Mucosa of descending colon (tissue), 3 donors: ENCODE data around the gene SRGAP3. TPM values are rescaled to one million over a fixed set of nuclear protein-coding genes. Genes with fewer than 3 reads are reported as not detected.

Experiments used
- ATAC-seq: fragments of 200-7000 bp; cut with Tn5 transposase; one replicate; pipeline ENCODE4 v1.9.1; 2020; ENCODE audit warnings: mild to moderate bottlenecking, moderate library complexity
- DNase-seq, 3 donors: peaks; one replicate each; pipeline ENCODE4 v3.0.0-alpha.2; 2020
- H3K36me3 ChIP-seq: fragments of 200-600 bp; one replicate; pipeline ENCODE4 v1.8.0; 2021; ENCODE audit warnings: low read depth, mild to moderate bottlenecking
- H3K4me1 ChIP-seq: fragments of 200-600 bp; one replicate; pipeline ENCODE4 v1.8.0; 2021; ENCODE audit warnings: low read depth, mild to moderate bottlenecking
- H3K4me3 ChIP-seq: fragments of 200-600 bp; one replicate; pipeline ENCODE4 v1.8.0; 2021; ENCODE audit warnings: mild to moderate bottlenecking
- H3K9me3 ChIP-seq: fragments of 200-600 bp; one replicate; pipeline ENCODE4 v1.8.0; 2021; ENCODE audit warnings: mild to moderate bottlenecking
- intact Hi-C, 2 donors: fragments of 100-400 bp; cut with DNase I in 1 of 2; cut with micrococcal nuclease in 1 of 2; formaldehyde crosslinking; loops; one replicate each; pipeline versions ENCODE4 v1.11.0 to v1.11.1; 2022; cut with DNase I, micrococcal nuclease
- total RNA-seq, 3 donors: library from RNA; stranded (reverse); fragmentation: NEBNext Ultra II Directional in 2 of 3; extraction: Animal tissue kit (Norgen Biotek cat#: 25700) in 2 of 3; gene quantifications; one replicate each; pipeline versions ENCODE4 v1.2.1 to v1.2.4, GENCODE V29; 2021 to 2023
- TF ChIP-seq, protein P1 (sequence below): fragments of 200-600 bp; IDR thresholded peaks from one replicate; pipeline ENCODE4 v1.8.0; 2022; ENCODE audit warnings: antibody characterized with exemption, mild to moderate bottlenecking
- donor health status: DM: no; HTN: no; CAD: no; lungs with moderate emphysema.
- donor health status: DM: no; HTN: no; CAD: no.
- donor health status: DM: no; HTN: yes; CAD: no.

Gene SRGAP3
- total RNA-seq, 3 donors from 2014 or later = 6.4 to 9.0 (median 8.6) TPM

- no peak for DNase-seq
- Histone ChIP-seq H3K4me3 (no peak overlapping the region), H3K4me1 (no peaks in the 10 kb centered on the region), H3K9me3 (no peaks in the 10 kb centered on the region), H3K36me3 (no peaks in the 10 kb centered on the region)
- no peak for ATAC-seq
- TF ChIP-seq, protein P1, sequence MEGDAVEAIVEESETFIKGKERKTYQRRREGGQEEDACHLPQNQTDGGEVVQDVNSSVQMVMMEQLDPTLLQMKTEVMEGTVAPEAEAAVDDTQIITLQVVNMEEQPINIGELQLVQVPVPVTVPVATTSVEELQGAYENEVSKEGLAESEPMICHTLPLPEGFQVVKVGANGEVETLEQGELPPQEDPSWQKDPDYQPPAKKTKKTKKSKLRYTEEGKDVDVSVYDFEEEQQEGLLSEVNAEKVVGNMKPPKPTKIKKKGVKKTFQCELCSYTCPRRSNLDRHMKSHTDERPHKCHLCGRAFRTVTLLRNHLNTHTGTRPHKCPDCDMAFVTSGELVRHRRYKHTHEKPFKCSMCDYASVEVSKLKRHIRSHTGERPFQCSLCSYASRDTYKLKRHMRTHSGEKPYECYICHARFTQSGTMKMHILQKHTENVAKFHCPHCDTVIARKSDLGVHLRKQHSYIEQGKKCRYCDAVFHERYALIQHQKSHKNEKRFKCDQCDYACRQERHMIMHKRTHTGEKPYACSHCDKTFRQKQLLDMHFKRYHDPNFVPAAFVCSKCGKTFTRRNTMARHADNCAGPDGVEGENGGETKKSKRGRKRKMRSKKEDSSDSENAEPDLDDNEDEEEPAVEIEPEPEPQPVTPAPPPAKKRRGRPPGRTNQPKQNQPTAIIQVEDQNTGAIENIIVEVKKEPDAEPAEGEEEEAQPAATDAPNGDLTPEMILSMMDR = no peak
- intact Hi-C loops = no loop called here
Measured at GRCh38 chr3:9167222-9167621, 82.2 kb downstream of the SRGAP3 start.

DNA sequence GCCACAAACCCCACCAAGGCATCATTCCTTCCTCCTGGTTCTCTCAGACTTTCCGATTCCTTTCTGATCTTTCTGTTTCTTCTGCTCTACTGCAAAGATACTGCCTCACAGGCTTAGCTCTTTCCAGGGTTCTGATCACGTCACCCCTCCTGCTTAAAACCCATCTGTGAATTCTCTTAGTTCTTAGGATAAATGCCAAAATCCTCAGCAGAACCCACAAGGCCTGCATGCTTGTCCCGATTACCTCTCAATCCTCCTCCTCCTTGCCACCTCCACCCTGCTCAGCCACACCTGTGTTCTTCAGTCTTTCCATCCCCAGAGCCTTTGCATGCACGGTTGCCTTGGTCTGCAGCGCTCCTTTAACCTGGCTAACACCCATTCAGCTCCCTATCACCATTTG is 84.0 kb downstream of the SRGAP3 start:
- Histone ChIP-seq H3K4me3 (no peak overlapping the region), H3K9me3 (no peaks in the 10 kb centered on the region), H3K4me1 (no peaks in the 10 kb centered on the region), H3K36me3 (no peaks in the 10 kb centered on the region)
- ATAC-seq = no peak
- intact Hi-C loops = no loop called here
- TF ChIP-seq, protein P1 = no peak
- no peak for DNase-seq

- Histone ChIP-seq H3K36me3 (no peaks in the 10 kb centered on the region), H3K4me1 (no peaks in the 10 kb centered on the region), H3K4me3 (no peak overlapping the region), H3K9me3 (no peaks in the 10 kb centered on the region)
- ATAC-seq (no peak), DNase-seq (no peak)
- intact Hi-C loops = no loop called here
- TF ChIP-seq, protein P1 = no peak
Measured at GRCh38 chr3:9163289-9163688, 86.2 kb downstream of the SRGAP3 start.

GRCh38 chr3:9161811-9162210 is 87.6 kb downstream of the SRGAP3 start:
- no peak for ATAC-seq
- no peak for DNase-seq
- Histone ChIP-seq H3K9me3 (no peaks in the 10 kb centered on the region), H3K36me3 (no peaks in the 10 kb centered on the region), H3K4me1 (no peaks in the 10 kb centered on the region), H3K4me3 (no peak overlapping the region)
- intact Hi-C loops = no loop called here
- TF ChIP-seq, protein P1 = no peak

GRCh38 chr3:9161298-9161697 is 88.1 kb downstream of the SRGAP3 start:
- Histone ChIP-seq H3K4me3 (no peak overlapping the region), H3K36me3 (no peaks in the 10 kb centered on the region), H3K9me3 (no peaks in the 10 kb centered on the region), H3K4me1 (no peaks in the 10 kb centered on the region)
- TF ChIP-seq, protein P1 = no peak
- DNase-seq (no peak), ATAC-seq (no peak)
- intact Hi-C loops = no loop called here
